Epithelial cell of esophagus (primary cell): ENCODE measurements around the gene RIT1.
A peak's percentile ranks its signal among the peaks of the same experiment; 100 is the strongest.

Experiments used
- DNase-seq: peaks from one replicate; pipeline ENCODE4 v3.0.0; 2010; ENCODE audit warnings: low read depth
- H3K4me3 ChIP-seq: 2 replicates; pipeline ENCODE4 v1.5.1; 2011; ENCODE audit warnings: mild to moderate bottlenecking, low read length, control low read depth
- TF ChIP-seq, protein P1 (sequence below): IDR thresholded peaks from 2 replicates; pipeline ENCODE4 v1.5.1; 2011; ENCODE audit warnings: low read depth, mild to moderate bottlenecking, low read length, control low read depth, inconsistent platforms; ENCODE audit not compliant: insufficient read depth; ENCODE audit errors: missing control alignments

The RIT1 gene

DNA sequence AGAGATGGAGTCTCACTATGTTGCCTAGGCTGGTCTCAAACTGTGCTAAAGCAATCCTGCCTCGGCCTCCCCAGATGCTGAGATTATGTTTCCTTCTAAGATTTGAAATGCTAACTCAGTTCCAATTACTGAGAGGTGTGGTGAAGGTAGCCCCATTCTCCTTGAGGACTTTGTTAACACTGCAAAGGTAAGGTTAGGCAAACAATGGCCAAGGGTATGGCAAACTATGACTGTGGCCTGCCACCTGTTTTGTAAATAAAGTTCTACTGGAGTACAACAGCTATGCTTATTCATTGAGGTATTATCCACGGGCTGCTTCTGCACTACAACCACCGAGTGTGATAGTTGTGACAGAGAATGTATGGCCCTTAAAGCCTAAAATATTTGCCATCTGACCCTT, 9.6 kb upstream of the RIT1 start:
- TF ChIP-seq, protein P1, sequence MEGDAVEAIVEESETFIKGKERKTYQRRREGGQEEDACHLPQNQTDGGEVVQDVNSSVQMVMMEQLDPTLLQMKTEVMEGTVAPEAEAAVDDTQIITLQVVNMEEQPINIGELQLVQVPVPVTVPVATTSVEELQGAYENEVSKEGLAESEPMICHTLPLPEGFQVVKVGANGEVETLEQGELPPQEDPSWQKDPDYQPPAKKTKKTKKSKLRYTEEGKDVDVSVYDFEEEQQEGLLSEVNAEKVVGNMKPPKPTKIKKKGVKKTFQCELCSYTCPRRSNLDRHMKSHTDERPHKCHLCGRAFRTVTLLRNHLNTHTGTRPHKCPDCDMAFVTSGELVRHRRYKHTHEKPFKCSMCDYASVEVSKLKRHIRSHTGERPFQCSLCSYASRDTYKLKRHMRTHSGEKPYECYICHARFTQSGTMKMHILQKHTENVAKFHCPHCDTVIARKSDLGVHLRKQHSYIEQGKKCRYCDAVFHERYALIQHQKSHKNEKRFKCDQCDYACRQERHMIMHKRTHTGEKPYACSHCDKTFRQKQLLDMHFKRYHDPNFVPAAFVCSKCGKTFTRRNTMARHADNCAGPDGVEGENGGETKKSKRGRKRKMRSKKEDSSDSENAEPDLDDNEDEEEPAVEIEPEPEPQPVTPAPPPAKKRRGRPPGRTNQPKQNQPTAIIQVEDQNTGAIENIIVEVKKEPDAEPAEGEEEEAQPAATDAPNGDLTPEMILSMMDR, result no peak
- no peak for DNase-seq
- no peak overlapping the region for H3K4me3 ChIP-seq

DNA sequence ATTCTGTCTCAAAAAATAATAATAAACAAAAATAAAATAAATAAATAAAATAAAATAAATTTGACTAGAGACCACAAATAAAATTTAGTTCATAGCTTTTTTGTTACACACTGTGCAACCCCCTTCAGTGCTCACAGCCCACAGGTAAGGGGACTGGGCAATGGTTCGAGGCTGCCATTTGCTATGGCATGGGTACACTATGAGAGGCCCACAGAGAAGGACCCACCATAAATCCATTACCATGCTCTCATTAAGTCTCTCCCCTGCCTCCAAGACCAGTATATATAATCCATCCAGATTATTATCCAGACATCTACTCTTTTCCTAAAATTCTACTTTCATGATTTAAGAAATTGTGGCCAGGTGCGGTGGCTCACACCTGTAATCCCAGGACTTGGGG, 8.7 kb upstream of the RIT1 start:
- no peak overlapping the region for H3K4me3 ChIP-seq
- DNase-seq, result no peak
- TF ChIP-seq, protein P1, result no peak

DNA sequence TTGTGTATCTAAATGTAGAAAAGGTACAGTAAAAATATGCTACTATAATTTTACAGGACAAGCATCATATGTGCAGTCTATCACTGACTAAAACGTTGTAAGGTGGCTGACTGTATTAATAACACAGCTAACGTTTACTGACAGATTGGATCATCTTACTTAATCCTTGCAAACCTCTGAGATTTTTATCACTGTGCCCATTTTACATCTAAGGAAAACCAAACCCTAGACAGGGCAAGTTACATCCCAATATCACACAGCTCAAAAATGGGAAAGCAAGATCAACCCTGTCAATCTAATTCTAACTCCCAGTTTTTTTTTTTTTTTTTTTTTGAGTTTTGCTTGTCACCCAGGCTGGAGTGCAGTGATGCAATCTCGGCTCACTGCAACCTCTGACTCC, 7.5 kb upstream of the RIT1 start:
- TF ChIP-seq, protein P1, result no peak
- no peak overlapping the region for H3K4me3 ChIP-seq
- DNase-seq, result no peak

DNA sequence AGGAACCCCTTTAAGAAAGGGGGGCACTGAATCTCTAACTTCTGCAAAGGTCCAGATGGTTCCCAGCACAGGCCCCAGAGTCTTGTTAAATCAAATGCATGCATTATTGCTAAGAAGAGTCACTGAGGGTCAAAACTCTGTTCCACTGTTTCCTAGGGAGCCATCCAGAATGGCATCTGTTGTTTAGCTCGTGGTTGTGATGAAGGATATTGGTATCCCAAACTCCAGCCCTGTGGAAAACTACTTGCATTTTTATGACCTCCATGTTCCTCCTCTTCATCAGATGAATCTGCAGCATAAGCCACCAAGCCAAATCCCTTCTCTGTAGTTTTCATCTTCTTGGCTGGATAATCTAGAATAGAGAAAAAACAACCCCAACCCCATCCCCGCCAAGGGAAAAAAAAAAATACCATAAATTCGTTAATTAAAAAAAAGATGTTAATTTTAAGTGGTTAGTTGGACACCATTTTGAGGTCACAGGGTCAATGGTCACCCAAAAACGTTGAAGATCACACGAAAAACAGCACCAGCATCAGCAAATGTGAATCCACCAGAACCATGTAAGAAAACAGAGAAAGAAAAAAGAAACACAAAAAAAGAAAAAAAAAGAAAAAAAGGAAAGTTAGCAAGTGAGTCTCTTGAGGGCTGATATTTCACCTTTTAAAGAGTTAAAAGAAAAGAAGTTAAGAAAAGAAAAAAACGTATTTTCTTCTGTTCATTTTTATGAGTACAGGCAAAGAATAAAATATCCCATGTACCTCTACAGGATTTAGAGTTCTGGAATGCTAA, 3.0 kb upstream of the RIT1 start:
- DNase-seq, result no peak
- TF ChIP-seq, protein P1, result no peak
- H3K4me3 ChIP-seq, result no peak overlapping the region

DNA sequence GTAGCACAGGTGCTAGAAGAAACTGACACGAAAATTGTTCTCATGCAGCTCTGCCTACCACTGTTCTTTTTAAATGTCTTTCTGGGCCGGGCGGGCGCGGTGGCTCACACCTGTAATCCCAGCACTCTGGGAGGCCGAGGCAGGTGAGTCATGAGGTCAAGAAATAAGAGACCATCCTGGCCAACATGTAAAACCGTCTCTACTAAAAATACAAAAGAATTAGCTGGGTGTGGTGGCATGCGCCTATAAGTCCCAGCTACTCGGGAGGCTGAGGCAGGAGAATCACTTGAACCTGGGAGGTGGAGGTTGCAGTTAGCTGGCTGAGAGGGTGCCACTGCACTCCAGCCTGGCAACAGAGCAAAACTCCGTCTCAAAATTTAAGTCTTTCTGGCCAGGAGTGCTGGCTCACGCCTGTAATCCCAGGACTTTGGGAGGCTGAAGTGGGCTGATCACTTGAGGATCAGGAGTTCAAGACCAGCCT, 947 bp upstream of the RIT1 start:
- peak; percentile 27 for DNase-seq
- TF ChIP-seq, protein P1, result no peak
- H3K4me3 ChIP-seq, result no peak overlapping the region

DNA sequence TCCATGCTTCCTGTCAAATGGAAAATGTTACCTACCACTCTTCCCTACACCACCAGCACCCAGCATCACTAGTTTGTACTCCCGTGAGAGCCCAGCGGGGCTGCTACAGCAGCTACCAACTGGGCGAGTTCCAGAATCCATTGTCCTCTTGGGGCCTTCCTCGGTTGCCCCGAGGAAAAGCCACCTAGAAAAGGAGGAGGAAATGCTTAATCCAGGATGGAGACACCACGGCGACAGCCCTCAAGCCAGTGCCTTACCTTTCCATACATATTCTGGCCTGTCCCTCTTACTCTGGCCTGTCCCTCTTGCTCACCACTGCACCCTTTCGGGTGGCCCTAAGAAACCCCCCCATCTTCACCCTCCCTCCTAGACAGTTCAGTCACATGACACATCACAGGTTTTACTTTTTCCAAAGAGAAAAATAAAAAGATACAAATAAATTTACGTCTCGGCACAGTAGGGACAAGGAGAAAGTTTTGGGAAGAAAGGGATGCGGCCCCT, 478 bp downstream of the RIT1 start:
- peak; percentile 31 for DNase-seq
- H3K4me3 ChIP-seq, result peak overlapping the region; percentile 69
- TF ChIP-seq, protein P1, result no peak
